KBM-7 (cell line): Measurements from ENCODE around the gene P3H2.

Source experiments
- DNase-seq: peaks from one replicate; pipeline ENCODE4 v3.0.0-alpha.2; 2015
- in situ Hi-C: fragments of 300-500 bp; cut with MboI; formaldehyde crosslinking; loops from 2 replicates; pipeline ENCODE4 v1.14.3; 2020; ENCODE audit warnings: low sequenced_read_pairs, low pct_unique_long_range_greater_than_20kb, mixed read lengths

Gene P3H2

DNA sequence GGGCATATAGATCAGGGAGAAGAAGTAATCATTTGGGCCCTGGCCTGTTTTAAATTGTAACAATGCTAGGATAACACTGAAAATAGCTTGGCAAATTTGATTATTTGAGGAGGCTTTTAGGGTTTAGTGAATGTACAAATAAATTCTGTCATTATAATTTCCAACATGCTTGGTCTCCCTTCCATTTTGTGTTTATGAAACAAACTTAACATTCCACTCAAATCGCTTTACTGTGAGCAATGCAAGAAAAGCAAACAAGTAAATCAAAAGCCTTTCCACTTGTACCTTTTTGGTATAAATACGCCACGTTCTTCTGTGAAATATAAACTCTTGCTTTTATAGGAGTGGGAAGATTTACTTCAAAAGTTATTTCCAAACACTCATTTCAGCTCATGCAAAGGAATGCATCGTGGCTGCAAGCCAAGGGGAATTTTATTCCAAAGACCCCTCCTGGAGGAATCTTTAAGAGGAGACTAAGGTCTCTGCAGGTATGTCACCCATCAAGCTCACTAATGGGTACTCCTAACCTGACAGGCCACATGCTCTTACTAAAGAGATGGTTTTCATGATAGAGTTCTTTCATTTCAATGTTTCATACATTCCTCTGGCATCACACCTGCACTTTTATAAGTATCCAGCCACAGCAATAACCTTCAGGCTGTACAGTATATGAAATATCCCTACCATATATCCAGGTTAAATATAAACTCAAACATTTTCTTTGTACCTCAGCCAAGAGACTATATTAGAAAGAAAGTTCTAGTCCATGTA, 115.2 kb downstream of the P3H2 start:
- DNase-seq: no peak
- in situ Hi-C loops: no loop called here

DNA sequence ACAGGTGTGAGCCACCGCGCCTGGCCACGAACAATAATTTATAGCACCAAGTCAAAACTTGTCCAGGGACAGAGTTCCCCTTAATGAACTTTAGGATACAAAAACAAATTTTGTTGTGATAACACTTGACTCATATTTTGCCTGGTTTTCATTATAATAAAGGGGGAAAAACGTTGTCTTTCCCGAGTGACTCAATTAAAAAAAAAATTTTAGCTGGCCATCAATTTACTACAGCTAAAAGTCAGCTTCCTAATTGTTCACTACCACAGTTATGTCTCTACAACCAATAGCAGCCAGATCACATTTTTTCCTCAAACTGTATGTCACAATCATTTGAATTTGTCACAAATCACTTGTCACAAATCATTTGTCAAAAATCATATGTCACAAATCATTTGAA, 116.0 kb downstream of the P3H2 start:
- in situ Hi-C loops: no loop called here
- DNase-seq: no peak

DNA sequence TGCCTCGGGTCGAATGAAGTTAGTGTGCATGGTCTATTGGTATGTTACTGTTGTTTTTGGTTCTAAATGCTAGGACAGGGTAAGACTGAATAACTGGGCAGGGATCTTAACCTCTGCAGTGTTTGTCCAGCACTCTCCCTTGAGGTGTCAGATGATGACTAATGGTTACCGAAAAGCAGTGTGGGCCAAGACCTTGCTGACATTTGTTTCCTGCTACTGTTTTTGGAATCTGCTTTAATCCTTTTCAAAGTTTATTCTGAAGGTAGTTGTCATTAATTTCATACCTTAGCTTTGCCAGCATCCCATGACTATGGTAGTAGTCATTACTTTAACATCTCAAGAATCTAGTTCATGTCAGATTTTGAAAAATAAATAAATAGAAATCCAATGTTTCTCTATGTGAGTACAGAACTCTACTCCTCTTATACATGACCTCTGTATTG, 117.0 kb downstream of the P3H2 start:
- in situ Hi-C loops: no loop called here
- no peak for DNase-seq

DNA sequence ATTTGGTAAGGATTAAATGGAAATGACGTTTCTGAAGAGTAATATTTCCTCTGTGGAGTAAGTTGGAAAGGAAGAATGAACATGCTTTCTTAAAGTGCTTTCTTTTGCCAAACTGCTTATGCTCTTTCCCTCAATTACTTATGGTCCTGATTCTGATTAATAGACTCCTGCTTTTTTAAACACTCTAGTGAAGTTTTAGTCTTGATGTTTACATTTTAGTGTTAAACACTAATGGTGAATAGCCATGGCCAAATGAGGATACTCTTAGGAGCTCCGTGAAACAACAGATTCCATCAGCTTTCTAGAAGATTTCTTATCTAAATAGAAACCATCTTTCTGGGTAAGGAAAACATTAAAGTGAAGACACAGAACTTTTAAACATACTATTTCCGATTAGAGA, 117.6 kb downstream of the P3H2 start:
- DNase-seq: no peak
- in situ Hi-C loops: no loop called here

DNA sequence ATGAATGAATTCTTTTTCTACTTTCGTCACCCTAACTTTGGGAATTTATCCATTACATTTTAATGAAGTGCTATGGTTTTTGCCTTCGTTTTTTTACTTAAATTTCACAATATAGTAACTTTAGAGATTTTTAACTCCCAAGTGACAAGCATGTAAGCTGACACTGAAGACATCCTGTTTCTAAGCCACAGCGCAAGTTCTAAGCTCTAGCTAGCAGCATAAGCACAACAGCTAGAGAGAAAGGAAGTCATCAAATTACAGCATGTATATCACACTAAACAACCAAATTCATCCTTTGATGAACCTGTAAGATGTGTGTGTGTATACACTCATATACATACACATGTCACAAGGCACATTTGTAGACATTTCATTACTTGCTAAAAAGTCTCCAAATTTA, 119.3 kb downstream of the P3H2 start:
- DNase-seq: no peak
- in situ Hi-C loops: no loop called here

DNA sequence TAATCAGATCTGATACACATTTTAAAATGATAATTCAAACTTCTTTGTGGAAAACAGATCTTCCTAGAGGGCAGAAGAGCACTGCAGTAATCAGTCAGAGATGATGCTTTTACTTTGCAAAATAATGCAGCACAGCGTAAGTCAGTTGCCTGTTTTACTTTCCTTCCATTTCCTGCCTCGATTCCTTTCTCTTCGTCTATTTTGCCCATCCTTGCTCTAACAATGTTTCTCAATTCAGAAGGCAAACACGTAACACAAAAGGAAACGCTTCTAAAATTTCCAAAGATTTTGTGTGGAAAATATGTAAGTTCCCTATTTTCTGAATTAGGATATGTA, 119.9 kb downstream of the P3H2 start:
- in situ Hi-C loops: no loop called here
- DNase-seq: no peak

DNA sequence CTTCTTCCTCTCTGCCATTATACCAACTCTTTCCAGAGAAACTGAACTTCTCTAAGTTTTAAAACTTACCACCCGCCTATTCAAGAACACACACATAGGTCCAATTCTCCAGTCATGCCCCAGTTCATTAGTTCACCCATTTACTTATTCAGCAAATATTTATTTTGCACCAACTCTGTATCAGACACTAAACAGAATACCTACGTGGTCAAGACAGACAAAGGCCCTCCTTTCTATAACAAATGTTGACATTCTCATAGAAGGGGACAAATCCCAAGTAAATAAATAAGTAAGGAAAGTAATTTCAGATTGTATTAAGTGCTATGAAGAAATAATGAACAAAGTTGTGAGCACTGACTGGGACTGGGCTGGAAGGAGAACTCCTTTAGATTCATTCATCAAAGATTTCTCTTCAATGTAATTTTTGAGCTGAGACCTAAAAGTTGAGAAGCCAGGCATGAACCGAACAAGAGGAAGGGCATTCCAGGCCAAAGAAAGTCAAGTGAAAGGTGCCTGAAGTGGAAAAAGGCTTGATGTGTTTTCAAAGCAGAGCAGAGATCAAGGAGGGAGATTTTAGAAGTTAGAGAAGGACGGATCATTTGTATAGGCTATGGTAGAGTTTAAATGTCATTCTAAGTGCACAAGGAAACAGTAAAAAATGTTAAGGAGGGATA, 120.4 kb downstream of the P3H2 start:
- no peak for DNase-seq
- in situ Hi-C loops: no loop called here

DNA sequence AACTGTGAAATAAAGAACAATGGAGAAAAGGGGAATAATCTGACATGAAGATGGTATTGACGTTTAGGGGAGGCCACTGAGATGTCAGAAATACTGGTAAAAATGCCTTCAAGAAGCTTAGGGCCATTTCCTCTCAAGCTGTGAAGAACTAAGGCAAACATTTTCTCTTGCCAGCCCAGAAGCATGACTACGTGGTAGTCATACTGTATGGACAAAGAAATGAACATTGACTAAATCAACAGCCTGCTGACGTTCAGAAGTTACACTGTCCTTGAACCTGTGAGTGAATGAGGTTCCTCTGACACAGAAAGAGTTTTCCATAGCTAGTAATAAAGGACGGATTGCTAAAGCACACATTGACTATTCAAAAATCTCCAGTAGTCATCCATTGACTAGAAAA, 121.0 kb downstream of the P3H2 start:
- DNase-seq: no peak
- in situ Hi-C loops: no loop called here

DNA sequence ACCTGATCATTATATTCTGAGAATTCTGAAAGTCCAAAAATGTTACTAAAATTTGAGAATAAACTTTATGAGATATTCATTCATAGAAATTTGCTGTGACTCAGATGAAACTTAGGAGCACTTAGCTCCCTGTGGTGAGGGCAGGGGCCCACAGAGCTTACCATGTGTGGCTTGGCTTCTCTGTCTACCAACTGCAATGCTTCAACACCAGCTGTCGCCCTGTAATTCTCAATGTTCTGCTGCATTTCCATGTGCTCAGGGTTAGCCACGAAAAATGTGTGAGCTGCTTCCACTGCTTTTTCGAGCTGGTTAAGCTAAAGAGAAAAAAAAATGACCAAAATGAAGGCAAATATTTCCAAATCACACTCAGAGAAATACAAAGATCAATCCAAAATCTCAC, 125.6 kb downstream of the P3H2 start:
- DNase-seq: no peak
- in situ Hi-C loops: no loop called here

DNA sequence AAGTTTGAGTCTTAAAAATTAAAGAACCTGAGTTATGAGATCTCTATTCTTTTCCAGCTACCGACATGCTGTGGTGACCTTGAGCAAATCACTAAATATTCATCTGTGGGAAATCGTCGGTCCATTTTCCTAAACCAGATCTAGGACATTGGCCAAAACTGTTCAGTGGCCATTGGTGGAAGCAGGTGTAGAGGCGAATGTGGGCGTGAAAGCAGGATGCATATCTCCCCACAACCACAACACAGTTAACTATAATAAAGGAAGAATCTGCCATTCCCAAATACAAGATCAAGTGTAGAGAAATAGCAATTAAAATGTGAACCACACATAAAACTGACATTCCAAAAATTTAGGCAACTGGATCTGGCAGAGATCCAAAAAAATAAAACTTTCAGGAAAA, 129.9 kb downstream of the P3H2 start:
- no peak for DNase-seq
- in situ Hi-C loops: no loop called here

DNA sequence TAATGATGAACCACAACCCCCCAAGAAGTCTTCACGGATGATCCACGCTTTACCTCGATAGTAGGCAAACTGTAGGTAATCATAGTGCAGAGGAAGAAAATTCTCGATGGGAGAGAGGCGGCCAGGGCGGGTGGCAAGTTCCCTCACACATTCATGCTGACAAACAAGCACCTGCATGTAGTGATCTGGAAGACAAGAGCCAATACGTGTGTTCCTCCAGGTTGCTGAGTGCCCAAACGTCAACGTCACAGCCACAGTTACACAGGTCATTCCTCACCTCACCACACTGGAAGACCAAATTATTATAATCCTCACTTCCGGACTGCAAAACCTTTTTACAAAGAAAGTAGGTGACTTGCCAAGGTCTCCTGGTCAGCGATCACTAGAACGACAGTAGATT, 131.8 kb downstream of the P3H2 start:
- DNase-seq: no peak
- in situ Hi-C loops: no loop called here

DNA sequence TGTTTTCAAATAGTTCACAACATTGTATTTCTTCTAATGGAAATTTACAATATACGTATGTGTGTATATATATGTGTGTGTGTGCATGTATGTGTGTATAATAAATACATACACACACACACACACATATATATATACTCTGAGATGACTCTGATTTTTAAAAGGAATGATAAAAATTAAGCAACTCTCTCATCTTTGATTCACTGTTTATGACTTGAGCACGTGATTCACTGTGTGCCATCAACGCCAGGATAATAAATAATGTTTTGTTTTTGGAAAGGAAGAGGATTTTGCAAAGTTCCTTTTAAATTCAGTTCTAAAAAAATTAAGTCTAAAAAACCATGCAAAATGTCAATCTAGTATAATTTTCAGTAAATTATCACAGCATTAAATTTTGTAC, 132.4 kb downstream of the P3H2 start:
- DNase-seq: no peak
- in situ Hi-C loops: no loop called here

DNA sequence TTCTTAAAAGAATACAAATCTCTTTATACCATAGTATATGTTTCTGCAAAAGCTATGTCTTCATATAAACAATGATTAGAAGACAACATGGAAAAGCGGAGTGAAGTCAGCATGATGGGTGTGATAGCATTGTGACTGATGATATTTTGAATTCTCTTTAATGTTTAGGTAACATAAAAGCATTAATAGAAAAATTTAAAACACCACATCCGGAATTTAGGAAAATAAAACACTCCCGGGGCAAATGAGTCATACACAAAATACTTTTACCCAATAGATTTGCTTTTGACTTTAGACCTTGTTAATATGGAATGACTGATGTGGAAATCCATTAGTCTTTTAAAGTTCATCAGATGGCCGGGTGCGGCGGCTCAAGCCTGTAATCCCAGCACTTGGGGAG, 134.7 kb downstream of the P3H2 start:
- no peak for DNase-seq
- in situ Hi-C loops: no loop called here

DNA sequence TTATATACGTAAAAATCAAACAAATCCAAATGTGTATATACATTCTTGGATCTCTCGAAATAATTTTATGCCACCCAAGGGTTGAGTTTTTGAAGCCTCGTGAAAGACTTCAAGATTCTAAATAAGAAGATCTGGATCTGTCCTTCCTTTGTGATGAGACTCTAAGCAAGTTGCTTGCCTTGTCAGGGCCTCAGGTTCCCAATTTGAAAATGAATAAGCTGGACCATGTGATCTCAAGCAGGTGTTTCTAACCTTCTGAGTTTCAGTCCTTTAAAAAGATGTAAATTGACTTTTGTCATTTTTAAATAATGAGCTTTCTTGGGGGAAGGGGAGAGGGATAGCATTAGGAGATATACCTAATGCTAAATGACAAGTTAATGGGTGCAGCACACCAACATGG, 137.1 kb downstream of the P3H2 start:
- no peak for DNase-seq
- in situ Hi-C loops: no loop called here

DNA sequence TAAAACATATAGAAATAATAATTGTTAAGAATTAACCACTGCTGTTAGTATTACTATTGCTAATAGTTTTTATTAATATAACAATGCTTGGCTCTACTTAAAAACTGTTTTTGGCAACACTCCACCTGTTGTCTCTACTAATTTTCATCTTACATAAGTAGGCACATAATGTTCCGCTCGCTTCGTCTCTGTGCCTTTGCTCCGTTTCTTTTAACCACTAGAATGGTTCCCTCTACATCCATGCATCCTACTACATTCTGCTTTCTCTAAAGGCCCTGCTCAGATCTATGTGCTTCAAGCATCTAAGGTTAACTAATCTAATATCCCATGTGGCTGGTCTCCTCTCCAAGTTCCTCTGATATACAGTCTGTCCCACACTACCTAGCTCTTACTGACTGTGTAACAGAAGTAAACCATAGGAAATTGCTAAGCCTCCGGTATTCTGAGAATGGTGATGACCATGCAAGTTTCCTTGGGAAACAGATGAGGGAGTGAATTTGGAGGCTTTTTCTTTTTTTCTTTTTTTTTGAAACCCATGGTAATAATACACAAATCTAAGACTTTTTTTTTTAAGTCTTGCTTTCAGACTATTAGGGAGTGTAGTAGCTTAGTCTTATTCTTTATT, 138.3 kb downstream of the P3H2 start:
- no peak for DNase-seq
- in situ Hi-C loops: no loop called here

DNA sequence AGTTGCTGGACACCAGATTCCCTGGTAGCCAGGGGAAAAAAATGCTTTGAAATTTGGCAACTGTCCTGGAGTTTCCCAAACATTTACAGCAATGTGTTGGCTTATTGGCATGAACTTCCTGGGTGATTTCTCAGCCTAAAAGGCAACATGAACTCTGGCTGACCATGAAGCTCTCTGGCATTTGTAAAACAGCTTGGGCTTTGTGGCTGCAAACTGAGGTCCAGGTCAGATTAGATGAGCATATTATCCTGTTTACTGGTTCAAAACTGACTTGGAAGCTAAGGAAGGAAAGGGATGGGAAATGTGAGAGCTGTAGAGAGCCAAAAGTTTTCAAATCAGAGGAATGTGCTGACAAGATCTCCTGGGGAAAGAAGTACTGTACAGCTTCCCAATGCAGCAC, 139.0 kb downstream of the P3H2 start:
- DNase-seq: no peak
- in situ Hi-C loops: no loop called here

DNA sequence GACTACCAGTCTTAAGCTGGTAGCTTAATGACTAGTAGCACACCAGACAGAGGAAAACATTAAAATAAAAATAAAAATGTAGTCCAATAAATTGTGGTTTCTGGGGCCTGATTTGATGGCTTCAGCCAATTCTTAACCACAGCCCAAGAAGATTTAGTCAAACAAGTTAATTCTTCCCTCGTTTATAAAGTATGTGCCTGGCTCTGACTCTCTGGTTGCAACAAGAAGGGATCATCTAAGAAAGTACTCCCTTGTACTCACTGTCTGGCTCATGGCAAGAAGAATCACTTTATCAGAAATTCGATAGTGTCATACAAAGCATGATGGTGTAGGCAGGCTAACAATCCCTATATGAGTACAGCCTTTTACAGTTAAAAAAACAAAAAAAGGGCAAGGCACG, 141.9 kb downstream of the P3H2 start:
- DNase-seq: no peak

DNA sequence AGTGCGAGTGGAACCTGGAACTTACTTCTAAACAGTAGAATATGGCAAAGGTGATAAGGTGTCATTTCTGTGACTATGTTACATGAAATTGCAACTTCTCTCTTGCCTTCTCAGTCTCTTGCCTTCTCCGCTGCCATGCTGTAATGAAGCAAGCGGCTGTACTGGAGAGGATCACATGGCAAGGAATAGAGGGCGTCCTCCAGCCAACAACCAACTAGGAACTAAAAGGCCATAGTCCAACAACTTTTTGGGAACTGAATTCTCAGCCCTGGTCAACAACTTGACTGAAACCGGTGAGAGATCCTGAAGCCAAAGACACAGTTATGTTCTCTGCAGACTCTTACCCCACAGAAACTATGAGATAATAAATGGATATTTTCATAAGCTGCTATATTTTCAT, 143.5 kb downstream of the P3H2 start:
- no peak for DNase-seq
- in situ Hi-C loops: no loop called here

More for the DNA sequence above, 141.9 kb downstream of the P3H2 start:
- in situ Hi-C loops: no loop called here

DNA sequence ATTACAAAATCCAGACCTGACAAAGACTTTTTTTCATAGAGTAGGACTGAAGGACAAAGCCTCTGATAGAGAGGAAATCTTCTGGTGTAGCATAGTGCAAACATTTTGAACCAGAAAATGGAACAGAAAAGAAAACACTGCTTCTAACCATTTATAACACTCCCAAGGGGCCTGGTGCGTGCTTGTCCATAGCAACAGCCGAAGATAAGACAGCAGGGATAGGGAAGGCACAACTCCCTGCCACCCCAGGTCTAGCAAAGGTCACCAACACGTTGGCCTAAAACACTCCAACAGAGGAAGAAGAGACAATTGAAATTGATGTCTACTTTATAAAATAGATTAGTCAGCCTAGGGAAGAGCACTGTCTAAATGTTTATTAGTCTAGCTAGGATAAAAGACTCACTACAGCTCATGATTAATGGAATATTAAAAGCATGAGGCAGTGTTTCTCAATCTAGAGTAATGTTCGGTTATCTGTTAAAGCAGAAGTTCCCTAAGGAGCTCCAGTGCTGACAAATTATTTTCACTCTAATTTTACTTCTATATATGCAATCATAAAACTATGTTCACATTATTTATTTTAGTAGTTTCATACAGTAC, 145.2 kb downstream of the P3H2 start:
- no peak for DNase-seq
- in situ Hi-C loops: no loop called here

DNA sequence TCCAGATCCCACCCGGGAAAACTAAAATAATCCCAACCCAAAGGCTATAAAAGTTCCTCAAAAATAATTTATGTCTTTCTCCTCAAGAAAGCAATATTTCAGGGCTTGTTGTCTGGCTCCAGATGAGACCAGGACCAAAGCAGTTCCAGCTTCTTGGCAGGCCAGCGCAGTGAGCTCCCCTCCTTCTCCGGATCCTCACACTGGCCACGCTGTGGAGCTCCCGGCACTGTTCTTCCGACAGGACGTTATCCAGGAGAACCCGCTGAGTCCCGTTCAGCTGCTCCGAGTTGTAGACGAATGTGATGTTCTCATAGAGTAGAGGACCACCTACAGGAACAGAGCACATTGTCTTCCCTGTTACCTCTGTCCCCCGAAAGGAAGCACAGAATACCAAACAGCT, 146.3 kb downstream of the P3H2 start:
- DNase-seq: no peak
- in situ Hi-C loops: loop anchor here (25.0 kb wide), 1 partner anchor 213 kb away; no protein-coding TSS in a partner anchor
